ENCODE results near the gene MGMT.
A peak's percentile ranks its signal among the peaks of the same experiment; 100 is the strongest.

Gene MGMT

GRCh38 chr10:129449893-129450292 lies 17.1 kb upstream of the MGMT start:
- Histone ChIP-seq H3K4me3 (ENCODE audit: low read length in 2 of 2) (no peak overlapping the region), H3K27ac (ENCODE audit: low read depth in 2 of 2, low read length in 2 of 2) (no peak overlapping the region), H3K4me1 (ENCODE audit: control insufficient read depth in 2 of 2, insufficient read depth in 2 of 2, low read length in 2 of 2) (no peaks in the 10 kb centered on the region), H3K27me3 (ENCODE audit: control insufficient read depth in 2 of 2, insufficient read depth in 2 of 2, low read length in 2 of 2) (no peaks in the 10 kb centered on the region), H3K9ac (ENCODE audit: low read depth in 1 of 2, low read length in 2 of 2) (no peak overlapping the region), H3K9me3 (ENCODE audit: control insufficient read depth in 2 of 2, low read length in 2 of 2) (no peaks in the 10 kb centered on the region), H3K36me3 (ENCODE audit: control insufficient read depth in 2 of 2, insufficient read depth in 2 of 2, low read length in 2 of 2) (no peaks in the 10 kb centered on the region)

- H3K36me3 ChIP-seq (ENCODE audit: control insufficient read depth in 2 of 2, insufficient read depth in 2 of 2, low read length in 2 of 2) = no peaks in the 10 kb centered on the region
- H3K4me1 ChIP-seq (ENCODE audit: control insufficient read depth in 2 of 2, insufficient read depth in 2 of 2, low read length in 2 of 2) = no peaks in the 10 kb centered on the region
- no peaks in the 10 kb centered on the region for H3K9me3 ChIP-seq (ENCODE audit: control insufficient read depth in 2 of 2, low read length in 2 of 2)
- H3K27me3 ChIP-seq (ENCODE audit: control insufficient read depth in 2 of 2, insufficient read depth in 2 of 2, low read length in 2 of 2) = no peaks in the 10 kb centered on the region
- H3K9ac ChIP-seq (ENCODE audit: low read depth in 1 of 2, low read length in 2 of 2) = no peak overlapping the region
- no peak overlapping the region for H3K4me3 ChIP-seq (ENCODE audit: low read length in 2 of 2)
- no peak overlapping the region for H3K27ac ChIP-seq (ENCODE audit: low read depth in 2 of 2, low read length in 2 of 2)
Measured at GRCh38 chr10:129450391-129450790, 16.6 kb upstream of the MGMT start.

GRCh38 chr10:129455625-129456024 lies 11.4 kb upstream of the MGMT start:
- Histone ChIP-seq H3K4me3 (ENCODE audit: low read length in 2 of 2) (no peak overlapping the region), H3K9ac (ENCODE audit: low read depth in 1 of 2, low read length in 2 of 2) (no peak overlapping the region), H3K27me3 (ENCODE audit: control insufficient read depth in 2 of 2, insufficient read depth in 2 of 2, low read length in 2 of 2) (peaks cover 0 to 3% of the 10 kb centered on the region in 2 donors), H3K27ac (ENCODE audit: low read depth in 2 of 2, low read length in 2 of 2) (no peak overlapping the region), H3K36me3 (ENCODE audit: control insufficient read depth in 2 of 2, insufficient read depth in 2 of 2, low read length in 2 of 2) (no peaks in the 10 kb centered on the region), H3K4me1 (ENCODE audit: control insufficient read depth in 2 of 2, insufficient read depth in 2 of 2, low read length in 2 of 2) (no peaks in the 10 kb centered on the region), H3K9me3 (ENCODE audit: control insufficient read depth in 2 of 2, low read length in 2 of 2) (no peaks in the 10 kb centered on the region)

- no peaks in the 10 kb centered on the region for H3K9me3 ChIP-seq (ENCODE audit: control insufficient read depth in 2 of 2, low read length in 2 of 2)
Measured at GRCh38 chr10:129459762-129460539, 7.1 kb upstream of the MGMT start.

GRCh38 chr10:129462257-129462795 lies 4.7 kb upstream of the MGMT start:
- H3K27me3 ChIP-seq (ENCODE audit: control insufficient read depth in 2 of 2, insufficient read depth in 2 of 2, low read length in 2 of 2) = peaks cover 0 to 3% of the 10 kb centered on the region in 2 donors
- peaks cover 6 to 8% of the 10 kb centered on the region in 2 donors for H3K4me1 ChIP-seq (ENCODE audit: control insufficient read depth in 2 of 2, insufficient read depth in 2 of 2, low read length in 2 of 2)
- H3K9me3 ChIP-seq (ENCODE audit: control insufficient read depth in 2 of 2, low read length in 2 of 2) = no peaks in the 10 kb centered on the region
- H3K4me3 ChIP-seq (ENCODE audit: low read length in 2 of 2) = no peak overlapping the region
- H3K27ac ChIP-seq (ENCODE audit: low read depth in 2 of 2, low read length in 2 of 2) = no peak overlapping the region
- H3K36me3 ChIP-seq (ENCODE audit: control insufficient read depth in 2 of 2, insufficient read depth in 2 of 2, low read length in 2 of 2) = no peaks in the 10 kb centered on the region
- no peak overlapping the region for H3K9ac ChIP-seq (ENCODE audit: low read depth in 1 of 2, low read length in 2 of 2)

More at GRCh38 chr10:129459762-129460539, 7.1 kb upstream of the MGMT start:
- no peak overlapping the region for H3K27ac ChIP-seq (ENCODE audit: low read depth in 2 of 2, low read length in 2 of 2)
- H3K4me1 ChIP-seq (ENCODE audit: control insufficient read depth in 2 of 2, insufficient read depth in 2 of 2, low read length in 2 of 2) = no peaks in the 10 kb centered on the region
- H3K36me3 ChIP-seq (ENCODE audit: control insufficient read depth in 2 of 2, insufficient read depth in 2 of 2, low read length in 2 of 2) = no peaks in the 10 kb centered on the region
- peaks cover 0 to 3% of the 10 kb centered on the region in 2 donors for H3K27me3 ChIP-seq (ENCODE audit: control insufficient read depth in 2 of 2, insufficient read depth in 2 of 2, low read length in 2 of 2)
- H3K9ac ChIP-seq (ENCODE audit: low read depth in 1 of 2, low read length in 2 of 2) = no peak overlapping the region
- no peak overlapping the region for H3K4me3 ChIP-seq (ENCODE audit: low read length in 2 of 2)

- Histone ChIP-seq H3K9me3 (ENCODE audit: control insufficient read depth in 2 of 2, low read length in 2 of 2) (no peaks in the 10 kb centered on the region), H3K4me1 (ENCODE audit: control insufficient read depth in 2 of 2, insufficient read depth in 2 of 2, low read length in 2 of 2) (peaks cover 9 to 16% of the 10 kb centered on the region in 2 donors), H3K9ac (ENCODE audit: low read depth in 1 of 2, low read length in 2 of 2) (no peak overlapping the region), H3K4me3 (ENCODE audit: low read length in 2 of 2) (no peak overlapping the region), H3K27me3 (ENCODE audit: control insufficient read depth in 2 of 2, insufficient read depth in 2 of 2, low read length in 2 of 2) (no peaks in the 10 kb centered on the region), H3K36me3 (ENCODE audit: control insufficient read depth in 2 of 2, insufficient read depth in 2 of 2, low read length in 2 of 2) (no peaks in the 10 kb centered on the region), H3K27ac (ENCODE audit: low read depth in 2 of 2, low read length in 2 of 2) (no peak overlapping the region)
Measured at GRCh38 chr10:129464251-129464650, 2.8 kb upstream of the MGMT start.

GRCh38 chr10:129465796-129466702 lies 992 bp upstream of the MGMT start:
- Histone ChIP-seq H3K36me3 (ENCODE audit: control insufficient read depth in 2 of 2, insufficient read depth in 2 of 2, low read length in 2 of 2) (no peaks in the 10 kb centered on the region), H3K27me3 (ENCODE audit: control insufficient read depth in 2 of 2, insufficient read depth in 2 of 2, low read length in 2 of 2) (no peaks in the 10 kb centered on the region), H3K4me3 (ENCODE audit: low read length in 2 of 2) (peak overlapping the region; percentile 69 to 75), H3K9ac (ENCODE audit: low read depth in 1 of 2, low read length in 2 of 2) (peak overlapping the region; percentile 56 to 74), H3K4me1 (ENCODE audit: control insufficient read depth in 2 of 2, insufficient read depth in 2 of 2, low read length in 2 of 2) (peaks cover 9 to 16% of the 10 kb centered on the region in 2 donors), H3K27ac (ENCODE audit: low read depth in 2 of 2, low read length in 2 of 2) (peak overlapping the region in 1 of 2 donors; percentile 38), H3K9me3 (ENCODE audit: control insufficient read depth in 2 of 2, low read length in 2 of 2) (no peaks in the 10 kb centered on the region)

GRCh38 chr10:129467359-129468064 lies 471 bp downstream of the MGMT start:
- H3K9me3 ChIP-seq (ENCODE audit: control insufficient read depth in 2 of 2, low read length in 2 of 2) = no peaks in the 10 kb centered on the region
- H3K9ac ChIP-seq (ENCODE audit: low read depth in 1 of 2, low read length in 2 of 2) = peak overlapping the region; percentile 61 to 85
- H3K4me3 ChIP-seq (ENCODE audit: low read length in 2 of 2) = peak overlapping the region; percentile 78
- H3K27ac ChIP-seq (ENCODE audit: low read depth in 2 of 2, low read length in 2 of 2) = peak overlapping the region; percentile 53 to 74
- H3K36me3 ChIP-seq (ENCODE audit: control insufficient read depth in 2 of 2, insufficient read depth in 2 of 2, low read length in 2 of 2) = peaks cover 0 to under 1% of the 10 kb centered on the region in 2 donors
- H3K27me3 ChIP-seq (ENCODE audit: control insufficient read depth in 2 of 2, insufficient read depth in 2 of 2, low read length in 2 of 2) = no peaks in the 10 kb centered on the region
- H3K4me1 ChIP-seq (ENCODE audit: control insufficient read depth in 2 of 2, insufficient read depth in 2 of 2, low read length in 2 of 2) = peaks cover 9 to 16% of the 10 kb centered on the region in 2 donors

- Histone ChIP-seq H3K27me3 (ENCODE audit: control insufficient read depth in 2 of 2, insufficient read depth in 2 of 2, low read length in 2 of 2) (no peaks in the 10 kb centered on the region), H3K27ac (ENCODE audit: low read depth in 2 of 2, low read length in 2 of 2) (no peak overlapping the region), H3K4me1 (ENCODE audit: control insufficient read depth in 2 of 2, insufficient read depth in 2 of 2, low read length in 2 of 2) (peaks cover 9 to 16% of the 10 kb centered on the region in 2 donors), H3K36me3 (ENCODE audit: control insufficient read depth in 2 of 2, insufficient read depth in 2 of 2, low read length in 2 of 2) (peaks cover 0 to 3% of the 10 kb centered on the region in 2 donors), H3K4me3 (ENCODE audit: low read length in 2 of 2) (no peak overlapping the region), H3K9ac (ENCODE audit: low read depth in 1 of 2, low read length in 2 of 2) (no peak overlapping the region), H3K9me3 (ENCODE audit: control insufficient read depth in 2 of 2, low read length in 2 of 2) (no peaks in the 10 kb centered on the region)
Measured at GRCh38 chr10:129468187-129468586, 1.1 kb downstream of the MGMT start.

Data from mucosa of rectum (tissue), 2 donors.